ENCODE results near the gene ARHGAP40. TPM values are rescaled to one million over a fixed set of nuclear protein-coding genes. Genes with fewer than 3 reads are reported as not detected.

Gene ARHGAP40
- total and polyA plus RNA-seq, 2 donors = 0.92 to 1.9 TPM

Other genes with a start within 250 kb of the ARHGAP40 start
- gene SNHG17, start 166.5 kb upstream of the ARHGAP40 start, total RNA-seq = 4.6 TPM
- gene SNHG17, start 166.5 kb upstream of the ARHGAP40 start, polyA plus RNA-seq = 30.2 TPM
- 52.5 TPM for gene RALGAPB, start 129.0 kb upstream of the ARHGAP40 start, total RNA-seq
- 15.0 TPM for gene RALGAPB, start 129.0 kb upstream of the ARHGAP40 start, polyA plus RNA-seq
- gene ADIG, start 20.6 kb upstream of the ARHGAP40 start, total RNA-seq = not detected
- gene ADIG, start 20.6 kb upstream of the ARHGAP40 start, polyA plus RNA-seq = not detected
- not detected for gene SLC32A1, start 122.7 kb downstream of the ARHGAP40 start, total RNA-seq
- not detected for gene SLC32A1, start 122.7 kb downstream of the ARHGAP40 start, polyA plus RNA-seq
- gene ACTR5, start 146.7 kb downstream of the ARHGAP40 start, total RNA-seq = 6.2 TPM
- 7.0 TPM for gene ACTR5, start 146.7 kb downstream of the ARHGAP40 start, polyA plus RNA-seq
- 5.6 TPM for gene PPP1R16B, start 203.9 kb downstream of the ARHGAP40 start, total RNA-seq
- 8.0 TPM for gene PPP1R16B, start 203.9 kb downstream of the ARHGAP40 start, polyA plus RNA-seq